WTC11 (cell line): ENCODE data around the gene NMUR1. TPM values are rescaled to one million over a fixed set of nuclear protein-coding genes. Genes with fewer than 3 reads are reported as not detected.

ENCODE experiments used
- ATAC-seq: fragments of 200-7000 bp; cut with Tn5 transposase; 2 replicates; pipeline ENCODE4 v1.10.0; 2021; ENCODE audit warnings: mild to moderate bottlenecking, moderate library complexity
- CTCF ChIA-PET: fragments of 300-600 bp; sonication (Branson Sonifier 250); formaldehyde crosslinking; loops from one replicate; lab custom pipeline; 2021; ENCODE audit warnings: antibody characterized with exemption; lab: Charles Lee
- POLR2A ChIA-PET: fragments of 350-600 bp; sonication (Branson Sonifier 250); formaldehyde crosslinking; loops from one replicate; lab custom pipeline; 2021; ENCODE audit warnings: antibody characterized with exemption; lab: Charles Lee
- DNase-seq: peaks from one replicate; pipeline ENCODE4 v3.0.0; 2021; ENCODE audit warnings: low spot score
- H3K27ac Mint-ChIP-seq: 2 replicates; pipeline ENCODE4 v1.8.0; 2021; ENCODE audit warnings: mixed read lengths
- H3K27me3 Mint-ChIP-seq: 2 replicates; pipeline ENCODE4 v1.8.0; 2021; ENCODE audit warnings: low read depth, mild to moderate bottlenecking, moderate library complexity, mixed read lengths
- H3K36me3 Mint-ChIP-seq: 2 replicates; pipeline ENCODE4 v1.8.0; 2021; ENCODE audit warnings: mixed read lengths
- H3K4me1 Mint-ChIP-seq: 2 replicates; pipeline ENCODE4 v1.8.0; 2022; ENCODE audit warnings: mixed read lengths
- H3K4me3 Mint-ChIP-seq: 2 replicates; pipeline ENCODE4 v1.8.0; 2021; ENCODE audit warnings: mild to moderate bottlenecking, moderate library complexity, mixed read lengths
- H3K9me3 Mint-ChIP-seq: 2 replicates; pipeline ENCODE4 v1.8.0; 2021; ENCODE audit warnings: mixed read lengths
- GABPB1 ChIP-seq: sonication (generic); formaldehyde crosslinking; IDR thresholded peaks from 2 replicates; pipeline ENCODE4 v1.8.1; 2023; ENCODE audit warnings: mild to moderate bottlenecking, missing genetic modification reagents
- IRF2 ChIP-seq: sonication (generic); formaldehyde crosslinking; IDR thresholded peaks from 2 replicates; pipeline ENCODE4 v1.8.0; 2022; ENCODE audit warnings: low read depth, missing genetic modification reagents, borderline replicate concordance
- NFE2L1 ChIP-seq: sonication (generic); formaldehyde crosslinking; IDR thresholded peaks from 2 replicates; pipeline ENCODE4 v1.8.1; 2023; ENCODE audit warnings: missing genetic modification reagents
- RELA ChIP-seq: sonication (generic); formaldehyde crosslinking; IDR thresholded peaks from 2 replicates; pipeline ENCODE4 v1.8.1; 2022; ENCODE audit warnings: missing genetic modification reagents, mild to moderate bottlenecking, borderline replicate concordance
- SOX15 ChIP-seq: fragments of 250-450 bp; sonication (Bioruptor Pico); IDR thresholded peaks from 2 replicates; pipeline ENCODE4 v1.9.0; 2021; ENCODE audit warnings: mild to moderate bottlenecking
- SP1 ChIP-seq: sonication (generic); formaldehyde crosslinking; conservative IDR thresholded peaks from 2 replicates; pipeline ENCODE4 v1.8.1; 2022; ENCODE audit warnings: missing genetic modification reagents
- ZNF121 ChIP-seq: sonication (generic); formaldehyde crosslinking; IDR thresholded peaks from 2 replicates; pipeline ENCODE4 v1.8.0; 2023; ENCODE audit warnings: missing genetic modification reagents
- ZNF219 ChIP-seq: sonication (generic); formaldehyde crosslinking; IDR thresholded peaks from 2 replicates; pipeline ENCODE4 v1.8.0; 2023; ENCODE audit warnings: missing genetic modification reagents, mild to moderate bottlenecking, borderline replicate concordance
- ZNF396 ChIP-seq: fragments of 250-450 bp; sonication (Bioruptor Pico); IDR thresholded peaks from 2 replicates; pipeline ENCODE4 v1.8.0; 2021; ENCODE audit warnings: mild to moderate bottlenecking, moderate library complexity, borderline replicate concordance
- total RNA-seq: library from RNA; stranded (reverse); gene quantifications from 3 replicates; pipeline ENCODE4 v1.2.3, GENCODE V29; 2021
- TF ChIP-seq, protein P1 (sequence below): sonication (generic); formaldehyde crosslinking; IDR thresholded peaks from 2 replicates; pipeline ENCODE4 v1.8.1; 2023; ENCODE audit warnings: mild to moderate bottlenecking, missing genetic modification reagents, moderate library complexity
- TF ChIP-seq, protein P2 (sequence below): sonication (generic); formaldehyde crosslinking; conservative IDR thresholded peaks from 2 replicates; pipeline ENCODE4 v1.8.1; 2023; ENCODE audit warnings: mild to moderate bottlenecking, low read depth, missing genetic modification reagents, moderate library complexity
- TF ChIP-seq, protein P3 (sequence below): sonication (generic); formaldehyde crosslinking; IDR thresholded peaks from 2 replicates; pipeline ENCODE4 v1.8.0; 2022; ENCODE audit warnings: mild to moderate bottlenecking, missing genetic modification reagents
- TF ChIP-seq, protein P4 (sequence below): sonication (generic); formaldehyde crosslinking; IDR thresholded peaks from 2 replicates; pipeline ENCODE4 v1.8.1; 2023; ENCODE audit warnings: mild to moderate bottlenecking, missing genetic modification reagents
- TF ChIP-seq, protein P5 (sequence below): sonication (generic); formaldehyde crosslinking; IDR thresholded peaks from 2 replicates; pipeline ENCODE4 v1.8.1; 2022; ENCODE audit warnings: mild to moderate bottlenecking, moderate library complexity, missing genetic modification reagents
- TF ChIP-seq, protein P6 (sequence below): fragments of 250-450 bp; sonication (Bioruptor Pico); IDR thresholded peaks from 2 replicates; pipeline ENCODE4 v2.1.2; 2022; ENCODE audit warnings: mild to moderate bottlenecking, moderate library complexity
- TF ChIP-seq, protein P7 (sequence below): sonication (generic); formaldehyde crosslinking; IDR thresholded peaks from 2 replicates; pipeline ENCODE4 v1.8.1; 2022; ENCODE audit warnings: low read depth, missing genetic modification reagents, borderline replicate concordance
- TF ChIP-seq, protein P8 (sequence below): fragments of 250-450 bp; sonication (Bioruptor Pico); IDR thresholded peaks from 2 replicates; pipeline ENCODE4 v1.9.0; 2021; ENCODE audit warnings: mild to moderate bottlenecking

NMUR1 gene
- total RNA-seq, 1 experiment from 2014 or later, result 0.42 TPM

DNA sequence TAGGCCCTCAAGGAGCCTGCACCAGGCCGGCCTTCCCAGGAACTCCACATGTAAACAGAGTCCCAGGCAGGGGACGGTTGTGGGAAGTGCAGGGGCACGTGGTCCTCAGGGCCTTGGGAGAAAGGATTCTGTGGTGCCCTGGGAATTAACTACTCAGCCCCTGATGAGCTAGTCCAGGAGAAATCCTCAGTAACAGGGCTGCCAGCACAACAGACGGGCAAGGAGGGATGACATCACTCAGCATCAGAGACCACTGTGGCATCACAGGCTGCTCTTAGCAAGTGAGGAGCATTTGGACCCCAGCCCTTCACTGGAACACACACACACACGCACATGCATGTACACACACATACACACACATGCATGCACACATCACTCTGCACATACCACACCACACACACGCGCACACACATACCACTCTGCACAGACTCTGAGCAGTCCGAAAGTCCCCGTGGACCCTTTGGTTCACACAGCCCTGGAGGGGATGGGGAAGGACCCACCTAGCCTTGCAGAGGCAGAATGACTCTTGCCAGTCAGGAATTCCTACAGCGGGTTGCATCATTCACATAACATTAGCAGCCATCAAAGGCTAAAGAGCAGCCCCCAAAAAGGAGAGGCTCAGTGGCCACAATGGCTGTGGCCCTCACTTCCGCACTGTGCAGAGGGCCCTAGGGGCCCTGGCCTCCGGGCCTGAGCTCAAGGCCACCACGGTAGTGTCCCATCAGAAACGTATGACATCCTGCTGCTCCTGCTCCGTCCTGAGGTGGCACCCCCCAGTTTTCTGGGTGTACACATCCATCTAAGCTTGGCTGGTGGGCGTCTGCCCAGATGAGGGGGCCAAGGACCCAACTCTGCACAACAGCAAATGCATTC is 1.9 kb upstream of the NMUR1 start:
- H3K27ac Mint-ChIP-seq, result no peak overlapping the region
- peaks cover 35% of the 10 kb centered on the region for H3K27me3 Mint-ChIP-seq
- DNase-seq, result no peak
- no peak overlapping the region for H3K4me3 Mint-ChIP-seq
- TF ChIP-seq, protein P1, sequence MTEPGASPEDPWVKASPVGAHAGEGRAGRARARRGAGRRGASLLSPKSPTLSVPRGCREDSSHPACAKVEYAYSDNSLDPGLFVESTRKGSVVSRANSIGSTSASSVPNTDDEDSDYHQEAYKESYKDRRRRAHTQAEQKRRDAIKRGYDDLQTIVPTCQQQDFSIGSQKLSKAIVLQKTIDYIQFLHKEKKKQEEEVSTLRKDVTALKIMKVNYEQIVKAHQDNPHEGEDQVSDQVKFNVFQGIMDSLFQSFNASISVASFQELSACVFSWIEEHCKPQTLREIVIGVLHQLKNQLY (CRISPR knock-in tag), result no peak
- TF ChIP-seq, protein P2, sequence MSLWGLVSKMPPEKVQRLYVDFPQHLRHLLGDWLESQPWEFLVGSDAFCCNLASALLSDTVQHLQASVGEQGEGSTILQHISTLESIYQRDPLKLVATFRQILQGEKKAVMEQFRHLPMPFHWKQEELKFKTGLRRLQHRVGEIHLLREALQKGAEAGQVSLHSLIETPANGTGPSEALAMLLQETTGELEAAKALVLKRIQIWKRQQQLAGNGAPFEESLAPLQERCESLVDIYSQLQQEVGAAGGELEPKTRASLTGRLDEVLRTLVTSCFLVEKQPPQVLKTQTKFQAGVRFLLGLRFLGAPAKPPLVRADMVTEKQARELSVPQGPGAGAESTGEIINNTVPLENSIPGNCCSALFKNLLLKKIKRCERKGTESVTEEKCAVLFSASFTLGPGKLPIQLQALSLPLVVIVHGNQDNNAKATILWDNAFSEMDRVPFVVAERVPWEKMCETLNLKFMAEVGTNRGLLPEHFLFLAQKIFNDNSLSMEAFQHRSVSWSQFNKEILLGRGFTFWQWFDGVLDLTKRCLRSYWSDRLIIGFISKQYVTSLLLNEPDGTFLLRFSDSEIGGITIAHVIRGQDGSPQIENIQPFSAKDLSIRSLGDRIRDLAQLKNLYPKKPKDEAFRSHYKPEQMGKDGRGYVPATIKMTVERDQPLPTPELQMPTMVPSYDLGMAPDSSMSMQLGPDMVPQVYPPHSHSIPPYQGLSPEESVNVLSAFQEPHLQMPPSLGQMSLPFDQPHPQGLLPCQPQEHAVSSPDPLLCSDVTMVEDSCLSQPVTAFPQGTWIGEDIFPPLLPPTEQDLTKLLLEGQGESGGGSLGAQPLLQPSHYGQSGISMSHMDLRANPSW (CRISPR knock-in tag), result no peak
- TF ChIP-seq ZNF121, result no peak
- TF ChIP-seq RELA (CRISPR knock-in tag), result no peak
- TF ChIP-seq ZNF219 (CRISPR knock-in tag), result no peak
- TF ChIP-seq GABPB1 (CRISPR knock-in tag), result no peak
- TF ChIP-seq NFE2L1, result no peak
- TF ChIP-seq, protein P3, sequence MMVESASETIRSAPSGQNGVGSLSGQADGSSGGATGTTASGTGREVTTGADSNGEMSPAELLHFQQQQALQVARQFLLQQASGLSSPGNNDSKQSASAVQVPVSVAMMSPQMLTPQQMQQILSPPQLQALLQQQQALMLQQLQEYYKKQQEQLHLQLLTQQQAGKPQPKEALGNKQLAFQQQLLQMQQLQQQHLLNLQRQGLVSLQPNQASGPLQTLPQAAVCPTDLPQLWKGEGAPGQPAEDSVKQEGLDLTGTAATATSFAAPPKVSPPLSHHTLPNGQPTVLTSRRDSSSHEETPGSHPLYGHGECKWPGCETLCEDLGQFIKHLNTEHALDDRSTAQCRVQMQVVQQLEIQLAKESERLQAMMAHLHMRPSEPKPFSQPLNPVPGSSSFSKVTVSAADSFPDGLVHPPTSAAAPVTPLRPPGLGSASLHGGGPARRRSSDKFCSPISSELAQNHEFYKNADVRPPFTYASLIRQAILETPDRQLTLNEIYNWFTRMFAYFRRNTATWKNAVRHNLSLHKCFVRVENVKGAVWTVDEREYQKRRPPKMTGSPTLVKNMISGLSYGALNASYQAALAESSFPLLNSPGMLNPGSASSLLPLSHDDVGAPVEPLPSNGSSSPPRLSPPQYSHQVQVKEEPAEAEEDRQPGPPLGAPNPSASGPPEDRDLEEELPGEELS (CRISPR knock-in tag), result no peak
- TF ChIP-seq, protein P4, sequence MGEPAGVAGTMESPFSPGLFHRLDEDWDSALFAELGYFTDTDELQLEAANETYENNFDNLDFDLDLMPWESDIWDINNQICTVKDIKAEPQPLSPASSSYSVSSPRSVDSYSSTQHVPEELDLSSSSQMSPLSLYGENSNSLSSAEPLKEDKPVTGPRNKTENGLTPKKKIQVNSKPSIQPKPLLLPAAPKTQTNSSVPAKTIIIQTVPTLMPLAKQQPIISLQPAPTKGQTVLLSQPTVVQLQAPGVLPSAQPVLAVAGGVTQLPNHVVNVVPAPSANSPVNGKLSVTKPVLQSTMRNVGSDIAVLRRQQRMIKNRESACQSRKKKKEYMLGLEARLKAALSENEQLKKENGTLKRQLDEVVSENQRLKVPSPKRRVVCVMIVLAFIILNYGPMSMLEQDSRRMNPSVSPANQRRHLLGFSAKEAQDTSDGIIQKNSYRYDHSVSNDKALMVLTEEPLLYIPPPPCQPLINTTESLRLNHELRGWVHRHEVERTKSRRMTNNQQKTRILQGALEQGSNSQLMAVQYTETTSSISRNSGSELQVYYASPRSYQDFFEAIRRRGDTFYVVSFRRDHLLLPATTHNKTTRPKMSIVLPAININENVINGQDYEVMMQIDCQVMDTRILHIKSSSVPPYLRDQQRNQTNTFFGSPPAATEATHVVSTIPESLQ, result no peak
- TF ChIP-seq, protein P5, sequence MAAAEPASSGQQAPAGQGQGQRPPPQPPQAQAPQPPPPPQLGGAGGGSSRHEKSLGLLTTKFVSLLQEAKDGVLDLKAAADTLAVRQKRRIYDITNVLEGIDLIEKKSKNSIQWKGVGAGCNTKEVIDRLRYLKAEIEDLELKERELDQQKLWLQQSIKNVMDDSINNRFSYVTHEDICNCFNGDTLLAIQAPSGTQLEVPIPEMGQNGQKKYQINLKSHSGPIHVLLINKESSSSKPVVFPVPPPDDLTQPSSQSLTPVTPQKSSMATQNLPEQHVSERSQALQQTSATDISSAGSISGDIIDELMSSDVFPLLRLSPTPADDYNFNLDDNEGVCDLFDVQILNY (CRISPR knock-in tag), result no peak
- TF ChIP-seq, protein P6, sequence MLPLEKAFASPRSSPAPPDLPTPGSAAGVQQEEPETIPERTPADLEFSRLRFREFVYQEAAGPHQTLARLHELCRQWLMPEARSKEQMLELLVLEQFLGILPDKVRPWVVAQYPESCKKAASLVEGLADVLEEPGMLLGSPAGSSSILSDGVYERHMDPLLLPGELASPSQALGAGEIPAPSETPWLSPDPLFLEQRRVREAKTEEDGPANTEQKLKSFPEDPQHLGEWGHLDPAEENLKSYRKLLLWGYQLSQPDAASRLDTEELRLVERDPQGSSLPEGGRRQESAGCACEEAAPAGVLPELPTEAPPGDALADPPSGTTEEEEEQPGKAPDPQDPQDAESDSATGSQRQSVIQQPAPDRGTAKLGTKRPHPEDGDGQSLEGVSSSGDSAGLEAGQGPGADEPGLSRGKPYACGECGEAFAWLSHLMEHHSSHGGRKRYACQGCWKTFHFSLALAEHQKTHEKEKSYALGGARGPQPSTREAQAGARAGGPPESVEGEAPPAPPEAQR (CRISPR knock-in tag), result no peak
- TF ChIP-seq, protein P7, sequence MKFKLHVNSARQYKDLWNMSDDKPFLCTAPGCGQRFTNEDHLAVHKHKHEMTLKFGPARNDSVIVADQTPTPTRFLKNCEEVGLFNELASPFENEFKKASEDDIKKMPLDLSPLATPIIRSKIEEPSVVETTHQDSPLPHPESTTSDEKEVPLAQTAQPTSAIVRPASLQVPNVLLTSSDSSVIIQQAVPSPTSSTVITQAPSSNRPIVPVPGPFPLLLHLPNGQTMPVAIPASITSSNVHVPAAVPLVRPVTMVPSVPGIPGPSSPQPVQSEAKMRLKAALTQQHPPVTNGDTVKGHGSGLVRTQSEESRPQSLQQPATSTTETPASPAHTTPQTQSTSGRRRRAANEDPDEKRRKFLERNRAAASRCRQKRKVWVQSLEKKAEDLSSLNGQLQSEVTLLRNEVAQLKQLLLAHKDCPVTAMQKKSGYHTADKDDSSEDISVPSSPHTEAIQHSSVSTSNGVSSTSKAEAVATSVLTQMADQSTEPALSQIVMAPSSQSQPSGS (CRISPR knock-in tag), result no peak
- no peak for TF ChIP-seq IRF2 (CRISPR knock-in tag)
- TF ChIP-seq SOX15 (CRISPR knock-in tag), result no peak
- TF ChIP-seq SP1, result no peak
- TF ChIP-seq, protein P8, sequence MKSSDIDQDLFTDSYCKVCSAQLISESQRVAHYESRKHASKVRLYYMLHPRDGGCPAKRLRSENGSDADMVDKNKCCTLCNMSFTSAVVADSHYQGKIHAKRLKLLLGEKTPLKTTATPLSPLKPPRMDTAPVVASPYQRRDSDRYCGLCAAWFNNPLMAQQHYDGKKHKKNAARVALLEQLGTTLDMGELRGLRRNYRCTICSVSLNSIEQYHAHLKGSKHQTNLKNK (CRISPR knock-in tag), result no peak
- TF ChIP-seq ZNF396, result no peak
- TF ChIP-seq, all 79 proteins: peak for 0
- Mint-ChIP-seq H3K9me3 (no peaks in the 10 kb centered on the region), H3K4me1 (peaks cover 11% of the 10 kb centered on the region; the same call in 1 of the 2 replicates), H3K36me3 (no peaks in the 10 kb centered on the region)
- no peak for ATAC-seq
- CTCF ChIA-PET, result interaction anchor here (1.3 to 2.9 kb wide), 6 partner anchors 9 to 143 kb away, joined by 4 to 36 read pairs (median 8); no protein-coding TSS in a partner anchor
- POLR2A ChIA-PET, result interaction anchor here (0.6 kb wide), 1 partner anchor 42 kb away, joined by 3 read pairs; no protein-coding TSS in a partner anchor
